ENCODE measurements around the gene PLEKHG4.

The PLEKHG4 gene

GRCh38 chr16:67263201-67263600, 16.1 kb upstream of the PLEKHG4 start:
- no peak overlapping the region for H3K9ac ChIP-seq
- no peaks in the 10 kb centered on the region for H3K9me3 ChIP-seq (ENCODE audit: control insufficient read depth, low read length)
- no peaks in the 10 kb centered on the region for H3K79me2 ChIP-seq
- no peak overlapping the region for H3K4me2 ChIP-seq (ENCODE audit: low read length)
- H3K4me1 ChIP-seq, result peaks cover 8% of the 10 kb centered on the region
- no peak overlapping the region for H3K4me3 ChIP-seq (ENCODE audit: low read depth, low read length)
- no peaks in the 10 kb centered on the region for H3K36me3 ChIP-seq (ENCODE audit: control insufficient read depth, insufficient read depth, low read length)
- H3K27me3 ChIP-seq (ENCODE audit: control insufficient read depth, insufficient read depth, low read length), result no peaks in the 10 kb centered on the region
- H3K27ac ChIP-seq, result no peak overlapping the region
- TF ChIP-seq CTCF (IDR thresholded peaks at IDR 0.05), result no peak
- no peak overlapping the region for H2AFZ ChIP-seq

- no peak overlapping the region for H3K4me2 ChIP-seq (ENCODE audit: low read length)
- no peaks in the 10 kb centered on the region for H3K27me3 ChIP-seq (ENCODE audit: control insufficient read depth, insufficient read depth, low read length)
- no peaks in the 10 kb centered on the region for H3K36me3 ChIP-seq (ENCODE audit: control insufficient read depth, insufficient read depth, low read length)
- peaks cover 8% of the 10 kb centered on the region for H3K4me1 ChIP-seq
- no peak overlapping the region for H3K4me3 ChIP-seq (ENCODE audit: low read depth, low read length)
- no peaks in the 10 kb centered on the region for H3K79me2 ChIP-seq
- no peak overlapping the region for H2AFZ ChIP-seq
- no peak overlapping the region for H3K27ac ChIP-seq
- H3K9me3 ChIP-seq (ENCODE audit: control insufficient read depth, low read length), result no peaks in the 10 kb centered on the region
- H3K9ac ChIP-seq, result no peak overlapping the region
- no peak for TF ChIP-seq CTCF (IDR thresholded peaks at IDR 0.05)
Observed at GRCh38 chr16:67264277-67264676, 15.1 kb upstream of the PLEKHG4 start.

GRCh38 chr16:67264866-67265265, 14.5 kb upstream of the PLEKHG4 start:
- Histone ChIP-seq H3K4me1 (peaks cover 5% of the 10 kb centered on the region), H2AFZ (no peak overlapping the region), H3K36me3 (ENCODE audit: control insufficient read depth, insufficient read depth, low read length) (no peaks in the 10 kb centered on the region), H3K4me3 (ENCODE audit: low read depth, low read length) (no peak overlapping the region), H3K4me2 (ENCODE audit: low read length) (no peak overlapping the region), H3K9ac (no peak overlapping the region), H3K27me3 (ENCODE audit: control insufficient read depth, insufficient read depth, low read length) (no peaks in the 10 kb centered on the region), H3K79me2 (no peaks in the 10 kb centered on the region), H3K9me3 (ENCODE audit: control insufficient read depth, low read length) (no peaks in the 10 kb centered on the region), H3K27ac (no peak overlapping the region)
- no peak for TF ChIP-seq CTCF (IDR thresholded peaks at IDR 0.05)

GRCh38 chr16:67265834-67266233, 13.5 kb upstream of the PLEKHG4 start:
- Histone ChIP-seq H3K4me2 (ENCODE audit: low read length) (no peak overlapping the region), H3K27me3 (ENCODE audit: control insufficient read depth, insufficient read depth, low read length) (no peaks in the 10 kb centered on the region), H3K79me2 (no peaks in the 10 kb centered on the region), H3K4me3 (ENCODE audit: low read depth, low read length) (no peak overlapping the region), H3K9ac (no peak overlapping the region), H3K9me3 (ENCODE audit: control insufficient read depth, low read length) (no peaks in the 10 kb centered on the region), H3K36me3 (ENCODE audit: control insufficient read depth, insufficient read depth, low read length) (no peaks in the 10 kb centered on the region), H2AFZ (no peak overlapping the region), H3K4me1 (no peaks in the 10 kb centered on the region), H3K27ac (no peak overlapping the region)
- no peak for TF ChIP-seq CTCF (IDR thresholded peaks at IDR 0.05)

- Histone ChIP-seq H2AFZ (no peak overlapping the region), H3K9ac (no peak overlapping the region), H3K79me2 (no peaks in the 10 kb centered on the region), H3K4me3 (ENCODE audit: low read depth, low read length) (no peak overlapping the region), H3K4me1 (no peaks in the 10 kb centered on the region), H3K36me3 (ENCODE audit: control insufficient read depth, insufficient read depth, low read length) (no peaks in the 10 kb centered on the region), H3K27ac (no peak overlapping the region), H3K9me3 (ENCODE audit: control insufficient read depth, low read length) (no peaks in the 10 kb centered on the region), H3K4me2 (ENCODE audit: low read length) (no peak overlapping the region), H3K27me3 (ENCODE audit: control insufficient read depth, insufficient read depth, low read length) (no peaks in the 10 kb centered on the region)
- TF ChIP-seq CTCF (IDR thresholded peaks at IDR 0.05), result no peak
Observed at GRCh38 chr16:67268136-67268579, 11.2 kb upstream of the PLEKHG4 start.
